GM23338 (cell line): ENCODE data around the gene CFAP157. TPM values are rescaled to one million over a fixed set of nuclear protein-coding genes. Genes with fewer than 3 reads are reported as not detected.

Experiments used
- ATAC-seq: fragments of 200-7000 bp; cut with Tn5 transposase; 3 replicates; pipeline ENCODE4 v1.9.1; 2020
- DNase-seq: peaks from one replicate; pipeline ENCODE4 v3.0.0-alpha.2; 2015; ENCODE audit warnings: low spot score
- H2AFZ ChIP-seq: fragments of 200-600 bp; sonication (generic); 2 replicates; pipeline ENCODE4 v1.8.0; 2016; ENCODE audit warnings: antibody characterized with exemption, mild to moderate bottlenecking, moderate library complexity
- H3F3A ChIP-seq: fragments of 200-600 bp; sonication (generic); replicated peaks from 2 replicates; pipeline ENCODE4 v1.8.0; 2017; ENCODE audit warnings: antibody characterized with exemption, mixed run types, low read depth
- H3K27ac ChIP-seq: fragments of 200-600 bp; sonication (generic); 2 replicates; pipeline ENCODE4 v1.6.1; 2016; ENCODE audit warnings: low read depth
- H3K27me3 ChIP-seq: fragments of 200-600 bp; sonication (generic); 2 replicates; pipeline ENCODE4 v1.8.0; 2016; ENCODE audit warnings: mild to moderate bottlenecking, mixed run types, moderate library complexity; ENCODE audit not compliant: insufficient read depth
- H3K36me3 ChIP-seq: fragments of 200-600 bp; sonication (generic); 2 replicates; pipeline ENCODE4 v1.8.0; 2016; ENCODE audit warnings: mild to moderate bottlenecking; ENCODE audit not compliant: insufficient read depth
- H3K4me1 ChIP-seq: fragments of 200-600 bp; sonication (generic); 2 replicates; pipeline ENCODE4 v1.8.0; 2016; ENCODE audit warnings: mild to moderate bottlenecking, moderate library complexity; ENCODE audit not compliant: insufficient read depth
- H3K4me2 ChIP-seq: fragments of 200-600 bp; sonication (generic); 2 replicates; pipeline ENCODE4 v1.7.1; 2017; ENCODE audit warnings: mixed run types
- H3K4me3 ChIP-seq: fragments of 200-600 bp; sonication (generic); 2 replicates; pipeline ENCODE4 v1.6.1; 2016; ENCODE audit warnings: mixed run types
- H3K79me2 ChIP-seq: fragments of 200-600 bp; sonication (generic); replicated peaks from 2 replicates; pipeline ENCODE4 v1.8.0; 2017; ENCODE audit warnings: mild to moderate bottlenecking; ENCODE audit not compliant: insufficient read depth
- H3K9me2 ChIP-seq: fragments of 200-600 bp; sonication (generic); 2 replicates; pipeline ENCODE4 v1.8.0; 2017; ENCODE audit not compliant: insufficient read depth
- H4K20me1 ChIP-seq: fragments of 200-600 bp; sonication (generic); replicated peaks from 2 replicates; pipeline ENCODE4 v1.8.0; 2017; ENCODE audit warnings: mild to moderate bottlenecking; ENCODE audit not compliant: insufficient read depth
- H3K27ac Mint-ChIP-seq: 2 replicates; pipeline ENCODE4 v1.8.0; 2020; ENCODE audit warnings: inconsistent platforms, mild to moderate bottlenecking, moderate library complexity, mixed read lengths
- H3K27me3 Mint-ChIP-seq: 3 replicates; pipeline ENCODE4 v1.8.0; 2022; ENCODE audit warnings: low read depth, mild to moderate bottlenecking, moderate library complexity, mixed read lengths, inconsistent platforms; ENCODE audit not compliant: insufficient read depth, poor library complexity
- H3K36me3 Mint-ChIP-seq: 3 replicates; pipeline ENCODE4 v1.8.0; 2021; ENCODE audit warnings: low read depth, mild to moderate bottlenecking, inconsistent platforms, moderate library complexity, mixed read lengths
- H3K4me1 Mint-ChIP-seq: 3 replicates; pipeline ENCODE4 v1.8.0; 2020; ENCODE audit warnings: mild to moderate bottlenecking, inconsistent platforms, mixed read lengths
- H3K4me3 Mint-ChIP-seq: 3 replicates; pipeline ENCODE4 v1.8.0; 2021; ENCODE audit warnings: moderate library complexity, mild to moderate bottlenecking, inconsistent platforms, mixed read lengths
- H3K9me3 Mint-ChIP-seq: 3 replicates; pipeline ENCODE4 v1.8.0; 2020; ENCODE audit warnings: moderate library complexity, mild to moderate bottlenecking, inconsistent platforms, mixed read lengths
- EZH2phosphoT487 ChIP-seq: fragments of 200-600 bp; sonication (generic); IDR thresholded peaks from one replicate; pipeline ENCODE4 v1.8.1; 2018; ENCODE audit warnings: antibody characterized with exemption; ENCODE audit not compliant: unreplicated experiment
- REST ChIP-seq: IDR thresholded peaks from one replicate; pipeline ENCODE4 v1.6.1; 2018; ENCODE audit warnings: antibody characterized with exemption; ENCODE audit not compliant: unreplicated experiment
- STAT1 ChIP-seq: IDR thresholded peaks from one replicate; pipeline ENCODE4 v1.6.1; 2016; ENCODE audit warnings: antibody characterized with exemption; ENCODE audit not compliant: unreplicated experiment
- ZNF114 ChIP-seq: fragments of 250-450 bp; sonication (Bioruptor Pico); IDR thresholded peaks from 2 replicates; pipeline ENCODE4 v1.5.0; 2020; ENCODE audit warnings: mild to moderate bottlenecking, moderate library complexity
- ZNF462 ChIP-seq: fragments of 250-450 bp; sonication (Bioruptor Pico); IDR thresholded peaks from 2 replicates; pipeline ENCODE4 v1.5.0; 2020; ENCODE audit warnings: mild to moderate bottlenecking, moderate library complexity
- polyA plus RNA-seq: library from polyadenylated mRNA; unstranded; fragments of >200 nt; fragmentation: Nextera tagmentation; extraction: Ambion mirVana; gene quantifications from 2 replicates; pipeline ENCODE4 v1.2.1, GENCODE V29; 2016
- total RNA-seq: library from RNA; depleted of rRNA; stranded (reverse); fragments of >200 nt; shearing (Covaris generic); gene quantifications from 2 replicates; pipeline ENCODE4 v1.2.3, GENCODE V29; 2014
- TF ChIP-seq, protein P1 (sequence below), 2 experiments: fragments of 200-600 bp in 1 of 2; sonication (generic) in 1 of 2; conservative IDR thresholded peaks; 2 replicates each; pipeline versions ENCODE4 v1.5.1 to v1.6.1; 2016 to 2017; ENCODE audit warnings: antibody characterized with exemption in 2 of 2, low read depth in 2 of 2, mild to moderate bottlenecking in 2 of 2, moderate library complexity in 1 of 2
- TF ChIP-seq, protein P2 (sequence below): IDR thresholded peaks from 2 replicates; pipeline ENCODE4 v1.6.1; 2016; ENCODE audit warnings: antibody characterized with exemption

CFAP157 gene
- total and polyA plus RNA-seq, 2 experiments from 2014 or later: 0.17 to 0.55 TPM

DNA sequence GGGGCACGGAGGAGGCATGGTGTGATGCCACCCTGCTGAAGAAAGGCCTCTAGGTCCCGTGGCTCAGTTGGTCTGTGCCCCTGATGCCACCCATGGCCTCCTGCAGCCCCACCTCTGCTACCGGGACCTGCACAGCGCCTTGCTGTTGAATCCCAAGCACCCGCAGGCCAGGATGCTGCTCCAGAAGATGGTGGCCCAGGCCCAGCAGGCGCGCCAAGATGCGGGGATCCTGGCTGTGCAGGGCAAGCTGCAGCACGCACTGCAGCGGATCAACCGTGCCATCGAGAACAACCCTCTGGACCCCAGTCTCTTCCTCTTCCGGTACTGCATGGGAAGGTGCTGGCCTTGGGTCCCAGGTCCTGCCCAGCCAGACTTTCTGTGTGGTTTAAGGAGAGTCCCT, 16.2 kb downstream of the CFAP157 start (continued):
- TF ChIP-seq ZNF462 (CRISPR knock-in tag) (no peak), EZH2phosphoT487 (no peak), STAT1 (no peak), ZNF114 (CRISPR knock-in tag) (no peak)
- TF ChIP-seq, protein P1, sequence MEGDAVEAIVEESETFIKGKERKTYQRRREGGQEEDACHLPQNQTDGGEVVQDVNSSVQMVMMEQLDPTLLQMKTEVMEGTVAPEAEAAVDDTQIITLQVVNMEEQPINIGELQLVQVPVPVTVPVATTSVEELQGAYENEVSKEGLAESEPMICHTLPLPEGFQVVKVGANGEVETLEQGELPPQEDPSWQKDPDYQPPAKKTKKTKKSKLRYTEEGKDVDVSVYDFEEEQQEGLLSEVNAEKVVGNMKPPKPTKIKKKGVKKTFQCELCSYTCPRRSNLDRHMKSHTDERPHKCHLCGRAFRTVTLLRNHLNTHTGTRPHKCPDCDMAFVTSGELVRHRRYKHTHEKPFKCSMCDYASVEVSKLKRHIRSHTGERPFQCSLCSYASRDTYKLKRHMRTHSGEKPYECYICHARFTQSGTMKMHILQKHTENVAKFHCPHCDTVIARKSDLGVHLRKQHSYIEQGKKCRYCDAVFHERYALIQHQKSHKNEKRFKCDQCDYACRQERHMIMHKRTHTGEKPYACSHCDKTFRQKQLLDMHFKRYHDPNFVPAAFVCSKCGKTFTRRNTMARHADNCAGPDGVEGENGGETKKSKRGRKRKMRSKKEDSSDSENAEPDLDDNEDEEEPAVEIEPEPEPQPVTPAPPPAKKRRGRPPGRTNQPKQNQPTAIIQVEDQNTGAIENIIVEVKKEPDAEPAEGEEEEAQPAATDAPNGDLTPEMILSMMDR (conservative IDR thresholded peaks at IDR 0.05; ENCODE audit: low read depth in 2 of 2): no peak
- TF ChIP-seq, protein P2, sequence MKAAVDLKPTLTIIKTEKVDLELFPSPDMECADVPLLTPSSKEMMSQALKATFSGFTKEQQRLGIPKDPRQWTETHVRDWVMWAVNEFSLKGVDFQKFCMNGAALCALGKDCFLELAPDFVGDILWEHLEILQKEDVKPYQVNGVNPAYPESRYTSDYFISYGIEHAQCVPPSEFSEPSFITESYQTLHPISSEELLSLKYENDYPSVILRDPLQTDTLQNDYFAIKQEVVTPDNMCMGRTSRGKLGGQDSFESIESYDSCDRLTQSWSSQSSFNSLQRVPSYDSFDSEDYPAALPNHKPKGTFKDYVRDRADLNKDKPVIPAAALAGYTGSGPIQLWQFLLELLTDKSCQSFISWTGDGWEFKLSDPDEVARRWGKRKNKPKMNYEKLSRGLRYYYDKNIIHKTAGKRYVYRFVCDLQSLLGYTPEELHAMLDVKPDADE: no peak

- H2AFZ ChIP-seq: no peak overlapping the region
- H3F3A ChIP-seq: 0 out of 2 replicates have a peak, but pooled peaks cover 3% of the 10 kb centered on the region
- no peak overlapping the region for H3K4me3 ChIP-seq
- H3K27ac Mint-ChIP-seq: no peak overlapping the region
- no peaks in the 10 kb centered on the region for H3K9me2 ChIP-seq
- peaks cover 14% of the 10 kb centered on the region for H3K4me1 Mint-ChIP-seq
- peaks cover 10% of the 10 kb centered on the region for H3K4me1 ChIP-seq
- no peaks in the 10 kb centered on the region for H3K36me3 Mint-ChIP-seq
- TF ChIP-seq EZH2phosphoT487: no peak
- TF ChIP-seq REST: no peak
- H3K27me3 Mint-ChIP-seq: peaks cover 8% of the 10 kb centered on the region
- ATAC-seq (no peak), DNase-seq (no peak)
- H3K27ac ChIP-seq: no peak overlapping the region
- no peaks in the 10 kb centered on the region for H3K79me2 ChIP-seq
- no peaks in the 10 kb centered on the region for H4K20me1 ChIP-seq
- H3K9me3 Mint-ChIP-seq: no peaks in the 10 kb centered on the region
- H3K4me3 Mint-ChIP-seq: no peak overlapping the region
- H3K27me3 ChIP-seq: no peaks in the 10 kb centered on the region
- no peak overlapping the region for H3K4me2 ChIP-seq
- H3K36me3 ChIP-seq: no peaks in the 10 kb centered on the region
Observed at GRCh38 chr9:127723444-127723843, 16.7 kb downstream of the CFAP157 start.
